GM12891 (cell line): ENCODE data around the gene CLIC1.

Experiments used
- POLR2A ChIP-seq: IDR thresholded peaks from 2 replicates; pipeline ENCODE4 v1.6.1; 2011; ENCODE audit warnings: low read depth, low read length, control low read depth
- POLR2AphosphoS5 ChIP-seq: IDR thresholded peaks from 2 replicates; pipeline ENCODE4 v1.6.1; 2011; ENCODE audit warnings: low read depth, low read length, control low read depth
- POU2F2 ChIP-seq: IDR thresholded peaks from 2 replicates; pipeline ENCODE4 v1.6.1; 2011; ENCODE audit warnings: low read depth, mild to moderate bottlenecking, control low read depth, low read length, moderate library complexity
- TAF1 ChIP-seq: IDR thresholded peaks from 2 replicates; pipeline ENCODE4 v1.6.1; 2011; ENCODE audit warnings: low read depth, low read length, control low read depth

GRCh38 chr6:31723980-31724691 lies 12.2 kb downstream of the CLIC1 start:
- TF ChIP-seq POLR2A: no peak
- TF ChIP-seq POLR2AphosphoS5: no peak
- TF ChIP-seq TAF1: no peak
- TF ChIP-seq POU2F2: no peak
